Peyer's patch (tissue), 4 donors: Measurements from ENCODE around the gene OR4D1.

ENCODE experiments used
- CTCF ChIP-seq, 6 experiments: fragments of 450-650 bp in 4 of 6; fragments of 200-600 bp in 2 of 6; sonication (generic) in 1 of 6; IDR thresholded peaks; one replicate each; pipeline ENCODE4 v1.5.1; 2017 to 2019; ENCODE audit warnings: antibody characterized with exemption in 6 of 6, mild to moderate bottlenecking in 3 of 6, moderate library complexity in 1 of 6
- POLR2A ChIP-seq, 2 donors: fragments of 450-650 bp; IDR thresholded peaks; one replicate each; pipeline ENCODE4 v1.5.1; 2017; ENCODE audit warnings: antibody characterized with exemption in 2 of 2, mild to moderate bottlenecking in 2 of 2, moderate library complexity in 2 of 2

GRCh38 chr17:58150394-58150793 is 2.2 kb downstream of the OR4D1 start:
- TF ChIP-seq CTCF (IDR thresholded peaks at IDR 0.05) (no peak), POLR2A (IDR thresholded peaks at IDR 0.05) (no peak)
